HEK293 (cell line): ENCODE results near the gene SLC22A8.

Experiments
- ATF2 ChIP-seq: fragments of 450-650 bp; formaldehyde crosslinking; IDR thresholded peaks from 2 replicates; pipeline ENCODE4 v1.5.1; 2016; ENCODE audit warnings: missing biosample characterization, missing genetic modification characterization, low read depth
- CTCF ChIP-seq: fragments of 450-650 bp; formaldehyde crosslinking; IDR thresholded peaks from 2 replicates; pipeline ENCODE4 v1.5.1; 2016; ENCODE audit warnings: missing biosample characterization, missing genetic modification characterization
- KLF17 ChIP-seq: fragments of 450-650 bp; formaldehyde crosslinking; IDR thresholded peaks from 2 replicates; pipeline ENCODE4 v1.5.1; 2016; ENCODE audit warnings: missing biosample characterization, missing genetic modification characterization
- YY1 ChIP-seq: fragments of 450-650 bp; formaldehyde crosslinking; IDR thresholded peaks from 2 replicates; pipeline ENCODE4 v1.5.1; 2018; ENCODE audit warnings: missing biosample characterization, missing genetic modification characterization
- ZBTB6 ChIP-seq: fragments of 450-650 bp; formaldehyde crosslinking; IDR thresholded peaks from 2 replicates; pipeline ENCODE4 v1.5.1; 2017; ENCODE audit warnings: missing biosample characterization, missing genetic modification characterization
- ZNF16 ChIP-seq: fragments of 450-650 bp; formaldehyde crosslinking; IDR thresholded peaks from 2 replicates; pipeline ENCODE4 v1.5.1; 2016; ENCODE audit warnings: low read depth, missing biosample characterization, missing genetic modification characterization
- ZNF350 ChIP-seq: fragments of 450-650 bp; formaldehyde crosslinking; IDR thresholded peaks from 2 replicates; pipeline ENCODE4 v1.5.0; 2017; ENCODE audit warnings: missing biosample characterization, mild to moderate bottlenecking, missing genetic modification characterization
- ZNF629 ChIP-seq: fragments of 450-650 bp; formaldehyde crosslinking; IDR thresholded peaks from 2 replicates; pipeline ENCODE4 v1.5.1; 2017; ENCODE audit warnings: missing biosample characterization, missing genetic modification characterization
- ZNF704 ChIP-seq: fragments of 450-650 bp; formaldehyde crosslinking; IDR thresholded peaks from 2 replicates; pipeline ENCODE4 v1.5.1; 2016; ENCODE audit warnings: missing biosample characterization, missing genetic modification characterization
- ZNF776 ChIP-seq: fragments of 450-650 bp; formaldehyde crosslinking; IDR thresholded peaks from 2 replicates; pipeline ENCODE4 v1.5.0; 2017; ENCODE audit warnings: missing biosample characterization, missing genetic modification characterization, borderline replicate concordance

- TF ChIP-seq ZNF350, result no peak
- TF ChIP-seq ZNF629 (tag by site-specific recombination), result no peak
- TF ChIP-seq CTCF (tag by site-specific recombination), result no peak
- no peak for TF ChIP-seq ZNF776 (tag by site-specific recombination)
- TF ChIP-seq ATF2, result no peak
- no peak for TF ChIP-seq ZNF704 (tag by site-specific recombination)
- no peak for TF ChIP-seq ZBTB6
- TF ChIP-seq YY1 (tag by site-specific recombination), result no peak
- no peak for TF ChIP-seq KLF17 (tag by site-specific recombination)
- no peak for TF ChIP-seq ZNF16 (tag by site-specific recombination)
These were observed 32.0 kb downstream of the SLC22A8 start for GRCh38 chr11:62983536-62984199.
